Measurements from ENCODE around the gene PVALEF.

GRCh38 chr17:81154961-81155360 lies 10.3 kb upstream of the PVALEF start:
- TF ChIP-seq CTCF (IDR thresholded peaks at IDR 0.05) (no peak), POLR2A (IDR thresholded peaks at IDR 0.05) (no peak)
